Smooth muscle cell (in vitro differentiated cells): ENCODE data around the gene MTCH2. TPM values are rescaled to one million over a fixed set of nuclear protein-coding genes. Genes with fewer than 3 reads are reported as not detected.

ENCODE experiments used
- DNase-seq: peaks from one replicate; lab custom pipeline; 2025; ENCODE audit not compliant: unreplicated experiment; lab: John Stamatoyannopoulos, UW
- H2AFZ ChIP-seq: fragments of 200-600 bp; sonication (generic); 2 replicates; pipeline ENCODE4 v1.6.0; 2016; ENCODE audit warnings: antibody characterized with exemption, low read depth, mild to moderate bottlenecking
- H3F3A ChIP-seq: fragments of 200-600 bp; sonication (generic); 2 replicates; pipeline ENCODE4 v1.6.0; 2017; ENCODE audit warnings: antibody characterized with exemption, low read depth
- H3K27ac ChIP-seq: fragments of 200-600 bp; sonication (generic); 2 replicates; pipeline ENCODE4 v1.5.1; 2016; ENCODE audit warnings: low read depth, mild to moderate bottlenecking
- H3K27me3 ChIP-seq: fragments of 200-600 bp; sonication (generic); 2 replicates; pipeline ENCODE4 v1.6.1; 2016; ENCODE audit warnings: low read depth, mild to moderate bottlenecking
- H3K36me3 ChIP-seq: fragments of 200-600 bp; sonication (generic); 2 replicates; pipeline ENCODE4 v1.5.1; 2016; ENCODE audit warnings: low read depth
- H3K4me1 ChIP-seq: fragments of 200-600 bp; sonication (generic); 2 replicates; pipeline ENCODE4 v1.5.1; 2016; ENCODE audit warnings: low read depth
- H3K4me2 ChIP-seq: fragments of 200-600 bp; sonication (generic); 2 replicates; pipeline ENCODE4 v1.6.0; 2016; ENCODE audit warnings: mild to moderate bottlenecking
- H3K4me3 ChIP-seq: fragments of 200-600 bp; sonication (generic); 2 replicates; pipeline ENCODE4 v1.5.1; 2016; ENCODE audit warnings: mild to moderate bottlenecking
- H3K79me2 ChIP-seq: fragments of 200-600 bp; sonication (generic); 2 replicates; pipeline ENCODE4 v1.6.0; 2016; ENCODE audit warnings: low read depth, mild to moderate bottlenecking
- H3K9ac ChIP-seq: fragments of 200-600 bp; sonication (generic); 2 replicates; pipeline ENCODE4 v1.6.0; 2016; ENCODE audit warnings: low read depth
- H3K9me3 ChIP-seq: fragments of 200-600 bp; sonication (generic); replicated peaks from 2 replicates; pipeline ENCODE4 v1.5.1; 2016; ENCODE audit warnings: low read depth
- H4K20me1 ChIP-seq: fragments of 200-600 bp; sonication (generic); 2 replicates; pipeline ENCODE4 v1.6.0; 2016; ENCODE audit warnings: low read depth
- CTCF ChIP-seq: fragments of 200-600 bp; sonication (generic); IDR thresholded peaks from 2 replicates; pipeline ENCODE4 v1.5.1; 2017; ENCODE audit warnings: borderline replicate concordance, mild to moderate bottlenecking, antibody characterized with exemption; ENCODE audit not compliant: insufficient read depth, poor library complexity, severe bottlenecking
- WGBS: methylation state at CpG from one replicate; pipeline ENCODE4 v1.1.7; 2016; ENCODE audit warnings: low lambda C conversion rate; 5-methylcytosine and 5-hydroxymethylcytosine counted together
- polyA plus RNA-seq: library from polyadenylated mRNA; unstranded; fragments of >200 nt; fragmentation: Nextera tagmentation; extraction: Ambion mirVana; gene quantifications from 2 replicates; pipeline ENCODE4 v1.2.1, GENCODE V29; 2016
- total RNA-seq: library from RNA; depleted of rRNA; stranded (reverse); fragments of >200 nt; gene quantifications from 2 replicates; pipeline ENCODE4 v1.2.3, GENCODE V29; 2014

The MTCH2 gene
- total and polyA plus RNA-seq, 2 experiments from 2014 or later = 97.0 to 152 TPM

DNA sequence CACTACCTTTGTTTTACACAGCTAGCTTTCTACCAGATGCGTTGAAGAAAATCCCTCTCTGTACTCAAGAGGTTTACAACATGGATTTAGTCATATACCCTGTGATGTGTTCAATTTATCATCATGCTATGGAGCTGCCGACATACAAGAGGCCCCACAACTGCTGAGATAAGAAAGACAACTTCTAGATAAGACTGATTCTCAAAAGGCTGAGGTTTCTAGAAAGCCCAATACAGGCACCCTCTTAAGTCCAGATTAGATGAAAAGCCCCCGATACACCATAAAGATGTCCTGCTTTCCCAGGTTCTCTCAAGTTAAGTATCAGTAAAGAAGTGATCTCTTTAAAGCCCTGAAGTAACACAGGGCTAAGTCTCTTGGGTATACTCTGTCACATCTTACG lies 14.3 kb downstream of the MTCH2 start:
- Histone ChIP-seq H3K4me1 (no peaks in the 10 kb centered on the region), H3K79me2 (no peaks in the 10 kb centered on the region), H3K4me3 (no peak overlapping the region), H3F3A (no peaks in the 10 kb centered on the region), H3K27me3 (no peaks in the 10 kb centered on the region), H3K36me3 (peaks cover 42% of the 10 kb centered on the region), H3K27ac (no peak overlapping the region), H3K9ac (no peak overlapping the region), H2AFZ (no peak overlapping the region), H4K20me1 (peaks cover 5% of the 10 kb centered on the region), H3K4me2 (no peak overlapping the region), H3K9me3 (no peaks in the 10 kb centered on the region)
- no peak for DNase-seq
- TF ChIP-seq CTCF = no peak
- 37% methylated on average over 4 of the region's 4 CpGs for WGBS

- Histone ChIP-seq H3K79me2 (no peaks in the 10 kb centered on the region), H3K27ac (no peak overlapping the region), H3K4me3 (no peak overlapping the region), H4K20me1 (peaks cover 5% of the 10 kb centered on the region), H2AFZ (no peak overlapping the region), H3K4me1 (no peaks in the 10 kb centered on the region), H3K36me3 (peaks cover 43% of the 10 kb centered on the region), H3K9ac (no peak overlapping the region), H3K4me2 (no peak overlapping the region), H3K27me3 (no peaks in the 10 kb centered on the region), H3F3A (no peaks in the 10 kb centered on the region), H3K9me3 (no peaks in the 10 kb centered on the region)
- no peak for DNase-seq
- WGBS = 98% methylated on average over 8 of the region's 8 CpGs
- no peak for TF ChIP-seq CTCF
These were observed 16.1 kb downstream of the MTCH2 start for GRCh38 chr11:47626234-47626633.

- Histone ChIP-seq H3K27me3 (no peaks in the 10 kb centered on the region), H3K4me1 (no peaks in the 10 kb centered on the region), H3K9me3 (no peaks in the 10 kb centered on the region), H4K20me1 (no peaks in the 10 kb centered on the region), H3K9ac (no peak overlapping the region), H3K36me3 (peaks cover 17% of the 10 kb centered on the region), H3K4me3 (no peak overlapping the region), H3K27ac (no peak overlapping the region), H3F3A (peaks cover 4% of the 10 kb centered on the region), H2AFZ (no peak overlapping the region), H3K4me2 (no peak overlapping the region), H3K79me2 (no peaks in the 10 kb centered on the region)
- WGBS = 100% methylated on average over 2 of the region's 2 CpGs
- no peak for TF ChIP-seq CTCF
- DNase-seq = no peak
These were observed 21.5 kb downstream of the MTCH2 start for GRCh38 chr11:47620836-47621378.

DNA sequence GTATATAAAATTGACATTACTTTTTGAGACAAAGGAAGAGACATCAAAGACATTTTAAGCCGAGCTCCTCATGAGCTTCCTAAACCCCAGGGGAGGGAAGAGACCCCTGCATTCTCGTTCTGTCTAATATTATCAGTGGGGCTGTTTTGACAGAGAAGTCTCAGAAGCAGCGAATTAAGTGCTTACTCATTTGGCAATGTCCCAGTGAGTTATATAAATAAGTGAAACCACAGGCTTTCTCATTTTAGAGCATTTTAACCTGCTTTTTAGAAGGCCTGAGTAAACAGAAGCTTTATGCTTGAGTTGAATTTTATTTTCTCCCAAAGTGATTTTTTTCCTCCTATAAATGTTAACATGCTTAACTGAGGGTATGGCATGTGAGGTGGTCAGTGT lies 24.9 kb downstream of the MTCH2 start:
- WGBS = 27% methylated on average over 3 of the region's 3 CpGs
- H3K9ac ChIP-seq = no peak overlapping the region
- no peaks in the 10 kb centered on the region for H3K4me1 ChIP-seq
- no peaks in the 10 kb centered on the region for H3K9me3 ChIP-seq
- no peak overlapping the region for H3K4me3 ChIP-seq
- DNase-seq = no peak
- H3K4me2 ChIP-seq = peak overlapping the region; percentile 5
- H3F3A ChIP-seq = peaks cover 4% of the 10 kb centered on the region
- no peaks in the 10 kb centered on the region for H3K79me2 ChIP-seq
- peak overlapping the region; percentile 55 for H3K27ac ChIP-seq
- H4K20me1 ChIP-seq = no peaks in the 10 kb centered on the region
- H3K27me3 ChIP-seq = no peaks in the 10 kb centered on the region
- H3K36me3 ChIP-seq = peaks cover 10% of the 10 kb centered on the region
- no peak for TF ChIP-seq CTCF
- no peak overlapping the region for H2AFZ ChIP-seq
